B cell (primary cell): Measurements from ENCODE around the gene EHBP1L1.

Experiments
- CTCF ChIP-seq: fragments of 200-600 bp; IDR thresholded peaks from one replicate; pipeline ENCODE4 v1.8.0; 2022; ENCODE audit warnings: antibody characterized with exemption, mild to moderate bottlenecking
- EZH2 ChIP-seq: IDR thresholded peaks from 2 replicates; pipeline ENCODE4 v1.6.1; 2012; ENCODE audit warnings: borderline replicate concordance, low read depth, mild to moderate bottlenecking, moderate library complexity, low read length; ENCODE audit not compliant: insufficient read depth, poor library complexity, severe bottlenecking

- TF ChIP-seq CTCF (peak; percentile 74), EZH2 (no peak)
These were observed 17.9 kb downstream of the EHBP1L1 start for GRCh38 chr11:65593518-65594414.
